Fibroblast of mammary gland (primary cell): Measurements from ENCODE around the gene NCAM1.
"Not testable (repeated sequence)": the region's sequence is repeated elsewhere in the genome, so short reads cannot be mapped to it uniquely, and the experiment has no call there.

Experiments
- DNase-seq: peaks from one replicate; pipeline ENCODE4 v3.0.0-alpha.2; 2010; ENCODE audit warnings: low read depth
- H3K4me3 ChIP-seq: 2 replicates; pipeline ENCODE4 v1.5.1; 2011; ENCODE audit warnings: low read depth, mild to moderate bottlenecking, low read length, moderate library complexity; ENCODE audit not compliant: control insufficient read depth
- CTCF ChIP-seq: conservative IDR thresholded peaks from 2 replicates; pipeline ENCODE4 v1.5.1; 2011; ENCODE audit warnings: low read depth, low read length, inconsistent platforms; ENCODE audit not compliant: control insufficient read depth, insufficient read depth

NCAM1 gene

DNA sequence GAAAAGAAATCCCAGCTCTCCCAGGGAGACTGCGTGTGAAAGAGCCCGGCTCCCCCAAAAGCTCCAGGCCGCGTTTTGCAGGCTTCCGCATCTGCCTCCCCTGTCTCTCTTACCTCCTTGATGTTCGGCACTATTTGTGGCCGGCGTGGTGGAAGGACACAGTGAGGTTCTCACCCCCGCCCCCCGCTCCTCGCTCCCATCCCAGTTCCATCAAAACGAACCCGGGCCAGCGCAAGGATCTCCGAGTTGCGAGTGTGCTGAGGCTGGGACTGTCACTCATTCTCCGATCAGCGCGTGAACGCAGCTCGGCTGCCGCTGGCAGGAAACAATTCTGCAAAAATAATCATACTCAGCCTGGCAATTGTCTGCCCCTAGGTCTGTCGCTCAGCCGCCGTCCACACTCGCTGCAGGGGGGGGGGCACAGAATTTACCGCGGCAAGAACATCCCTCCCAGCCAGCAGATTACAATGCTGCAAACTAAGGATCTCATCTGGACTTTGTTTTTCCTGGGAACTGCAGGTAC is at the start of gene NCAM1:
Gene NCAM1 (plus strand): TSS at position 275 of the 523 bp plus-strand sequence.
- peak; percentile 29 for DNase-seq
- peak within 1 kb of the TSS; percentile 23 for H3K4me3 ChIP-seq
- TF ChIP-seq CTCF: no peak

DNA sequence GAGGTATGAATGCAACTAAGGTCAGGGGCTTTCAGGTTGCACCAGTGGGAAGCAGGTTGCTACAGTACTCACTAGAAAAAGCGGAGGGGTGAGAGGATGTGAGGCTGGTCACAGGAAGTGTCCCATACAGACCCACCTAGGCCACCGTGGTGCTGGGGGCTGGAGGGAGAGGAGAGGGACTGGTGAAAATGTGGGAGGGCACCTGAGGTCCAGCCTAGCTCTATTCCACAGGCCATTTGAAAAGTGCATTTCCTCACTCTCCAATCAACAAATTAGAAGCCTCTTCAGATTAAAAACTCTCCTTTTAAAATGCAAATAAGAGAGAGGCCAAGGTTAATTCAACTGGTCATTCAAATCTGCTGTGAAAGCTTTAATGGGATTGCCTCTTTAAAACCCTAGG is 38.6 kb upstream of the NCAM1 start:
- no peak for TF ChIP-seq CTCF
- no peak for DNase-seq
- no peak overlapping the region for H3K4me3 ChIP-seq

GRCh38 chr11:112924836-112925235 is 36.4 kb upstream of the NCAM1 start:
- H3K4me3 ChIP-seq, DNase-seq: not testable (repeated sequence)

- no peak for DNase-seq
- H3K4me3 ChIP-seq: no peak overlapping the region
- no peak for TF ChIP-seq CTCF
Observed at GRCh38 chr11:112925516-112926310, 35.5 kb upstream of the NCAM1 start.

DNA sequence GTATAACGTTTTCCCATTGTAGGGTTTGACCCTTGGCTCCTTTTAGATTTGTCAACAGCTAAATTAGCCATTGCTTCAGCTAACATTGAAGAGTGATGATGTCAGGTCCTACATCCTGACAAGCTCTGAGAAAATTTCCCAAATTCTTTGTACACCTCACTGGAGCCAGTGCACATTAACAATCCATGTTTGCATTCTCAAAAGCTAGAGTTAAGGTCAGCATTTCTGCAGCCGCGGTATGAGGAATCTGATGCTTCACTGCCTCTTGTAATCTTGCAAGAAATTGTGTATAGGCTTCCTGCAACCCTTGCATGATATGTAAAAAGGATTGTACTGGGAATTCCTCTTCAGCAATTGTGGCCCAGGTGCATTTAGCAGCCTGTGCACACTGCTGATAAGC is 33.1 kb upstream of the NCAM1 start:
- H3K4me3 ChIP-seq: no peak overlapping the region
- no peak for DNase-seq
- TF ChIP-seq CTCF: no peak

DNA sequence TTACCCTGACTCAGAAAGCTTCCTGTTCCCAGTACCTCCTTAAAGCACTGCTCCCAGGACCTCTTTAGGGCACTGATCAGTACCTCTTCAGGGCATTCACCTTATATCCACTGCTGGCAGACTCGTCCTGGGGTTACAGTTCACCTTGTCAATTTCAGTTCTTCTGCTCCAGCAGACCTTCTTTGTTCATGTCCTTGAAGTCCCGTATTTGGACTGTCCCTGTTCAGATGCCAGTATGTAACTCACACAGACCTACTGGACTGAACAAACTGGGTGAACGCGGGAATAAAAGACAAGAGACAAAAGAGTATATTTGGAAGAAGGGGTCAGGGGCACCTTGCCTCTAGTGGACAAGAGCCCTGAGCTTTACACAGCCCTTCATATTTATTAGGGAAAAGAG is 31.8 kb upstream of the NCAM1 start:
- H3K4me3 ChIP-seq: no peak overlapping the region
- DNase-seq: no peak
- no peak for TF ChIP-seq CTCF

- no peak overlapping the region for H3K4me3 ChIP-seq
- no peak for TF ChIP-seq CTCF
- DNase-seq: no peak
Observed at GRCh38 chr11:112931703-112932102, 29.5 kb upstream of the NCAM1 start.
